Gastroesophageal sphincter (tissue), 4 donors: Measurements from ENCODE around the gene XPOT. TPM values are rescaled to one million over a fixed set of nuclear protein-coding genes. Genes with fewer than 3 reads are reported as not detected.

Experiments
- ATAC-seq: fragments of 150-250 bp; one replicate; pipeline ENCODE4 v1.9.1; 2016; ENCODE audit warnings: mild to moderate bottlenecking, moderate library complexity
- H3K27ac ChIP-seq, 4 donors: fragments of 200-600 bp; sonication (generic) in 3 of 4; 1 replicate in 3 of 4; 2 replicates in 1 of 4; pipeline ENCODE4 v1.5.1; 2016 to 2019
- H3K27me3 ChIP-seq: fragments of 200-600 bp; sonication (generic); one replicate; pipeline ENCODE4 v1.5.1; 2019
- H3K36me3 ChIP-seq, 2 donors: fragments of 200-600 bp; sonication (generic); one replicate each; pipeline ENCODE4 v1.5.1; 2019; ENCODE audit warnings: control low read depth in 1 of 2
- H3K4me1 ChIP-seq, 3 donors: fragments of 200-600 bp; sonication (generic); 1 replicate in 2 of 3; 2 replicates in 1 of 3; pipeline ENCODE4 v1.5.1; 2016 to 2019; ENCODE audit warnings: control low read depth in 2 of 3
- H3K4me3 ChIP-seq, 2 donors: fragments of 200-600 bp; sonication (generic); one replicate each; pipeline ENCODE4 v1.5.1; 2019; ENCODE audit warnings: mild to moderate bottlenecking in 1 of 2, moderate library complexity in 1 of 2
- H3K9me3 ChIP-seq, 3 donors: fragments of 200-600 bp; sonication (generic); one replicate each; pipeline ENCODE4 v1.5.1; 2017 to 2019; ENCODE audit warnings: control low read depth in 2 of 3
- CTCF ChIP-seq, 4 experiments: fragments of 200-600 bp in 2 of 4; fragments of 450-650 bp in 2 of 4; sonication (generic) in 1 of 4; IDR thresholded peaks; one replicate each; pipeline ENCODE4 v1.5.1; 2017 to 2019; ENCODE audit warnings: antibody characterized with exemption in 4 of 4, mild to moderate bottlenecking in 2 of 4, moderate library complexity in 2 of 4
- EP300 ChIP-seq: sonication (generic); formaldehyde crosslinking; IDR thresholded peaks from one replicate; pipeline ENCODE4 v1.6.1; 2017; ENCODE audit warnings: antibody characterized with exemption, mild to moderate bottlenecking
- POLR2A ChIP-seq, 2 donors: fragments of 450-650 bp; IDR thresholded peaks; one replicate each; pipeline ENCODE4 v1.6.1; 2017; ENCODE audit warnings: antibody characterized with exemption in 2 of 2, mild to moderate bottlenecking in 2 of 2, moderate library complexity in 1 of 2
- POLR2AphosphoS5 ChIP-seq: sonication (generic); formaldehyde crosslinking; IDR thresholded peaks from one replicate; pipeline ENCODE4 v1.6.1; 2017; ENCODE audit warnings: antibody characterized with exemption
- WGBS, 2 donors: methylation state at CpG; one replicate each; pipeline ENCODE4 v1.1.5; 2018; ENCODE audit warnings: low coverage in 1 of 2; 5-methylcytosine and 5-hydroxymethylcytosine counted together
- total RNA-seq, 4 donors: library from RNA; depleted of rRNA; stranded (reverse); fragments of >200 nt; gene quantifications; one replicate each; pipeline ENCODE4 v1.1.0, GENCODE V29; 2016

XPOT gene
- total RNA-seq, 4 donors from 2014 or later = 26.4 to 37.2 (median 32.5) TPM

GRCh38 chr12:64395739-64396138 is 8.5 kb upstream of the XPOT start:
- WGBS, 2 donors = 40 to 51% methylated on average over 2 of the region's 2 CpGs
- H3K36me3 ChIP-seq = no peaks in the 10 kb centered on the region
- H3K4me3 ChIP-seq = no peak overlapping the region
- no peak overlapping the region for H3K27ac ChIP-seq
- no peak for ATAC-seq
- peaks cover 0 to under 1% (median 0%) of the 10 kb centered on the region in 3 donors for H3K4me1 ChIP-seq
- TF ChIP-seq POLR2A (IDR thresholded peaks at IDR 0.05) (no peak), EP300 (no peak), POLR2AphosphoS5 (no peak), CTCF (IDR thresholded peaks at IDR 0.05) (no peak)
- no peaks in the 10 kb centered on the region for H3K9me3 ChIP-seq
- peaks cover 31% of the 10 kb centered on the region for H3K27me3 ChIP-seq

GRCh38 chr12:64400041-64400440 is 4.2 kb upstream of the XPOT start:
- TF ChIP-seq CTCF (IDR thresholded peaks at IDR 0.05) = no peak
- no peak for TF ChIP-seq POLR2A (IDR thresholded peaks at IDR 0.05)
- no peak for TF ChIP-seq POLR2AphosphoS5
- TF ChIP-seq EP300 = no peak
- 22 to 55% methylated on average over 4 of the region's 4 CpGs for WGBS, 2 donors
- Histone ChIP-seq H3K4me3 (no peak overlapping the region), H3K9me3 (no peaks in the 10 kb centered on the region), H3K27me3 (no peaks in the 10 kb centered on the region), H3K27ac (no peak overlapping the region), H3K4me1 (peaks cover 0 to 6% (median 0%) of the 10 kb centered on the region in 3 donors), H3K36me3 (no peaks in the 10 kb centered on the region)
- no peak for ATAC-seq

GRCh38 chr12:64402181-64402580 is 2.0 kb upstream of the XPOT start:
- Histone ChIP-seq H3K4me3 (no peak overlapping the region), H3K27ac (no peak overlapping the region), H3K27me3 (no peaks in the 10 kb centered on the region), H3K9me3 (no peaks in the 10 kb centered on the region), H3K4me1 (peaks cover 3 to 25% (median 5%) of the 10 kb centered on the region in 3 donors), H3K36me3 (no peaks in the 10 kb centered on the region)
- TF ChIP-seq POLR2A (IDR thresholded peaks at IDR 0.05) = no peak
- TF ChIP-seq POLR2AphosphoS5 = no peak
- no peak for TF ChIP-seq EP300
- no peak for TF ChIP-seq CTCF (IDR thresholded peaks at IDR 0.05)
- 83 to 92% methylated on average over 3 of the region's 5 CpGs for WGBS, 2 donors
- ATAC-seq = no peak

- H3K4me3 ChIP-seq = peak overlapping the region; percentile 80 to 95
- H3K27ac ChIP-seq = peak overlapping the region; percentile 84 to 99 (median 98)
- 0 to 2% methylated on average over 1 to 9 of the region's 78 CpGs for WGBS, 2 donors
- H3K27me3 ChIP-seq = no peaks in the 10 kb centered on the region
- H3K4me1 ChIP-seq = peaks cover 3 to 29% (median 5%) of the 10 kb centered on the region in 3 donors
- H3K9me3 ChIP-seq = no peaks in the 10 kb centered on the region
- TF ChIP-seq POLR2AphosphoS5 (peak; percentile 16), EP300 (no peak), POLR2A (IDR thresholded peaks at IDR 0.05) (peak; percentile 65 to 89)
- ATAC-seq = peak; percentile 41
- H3K36me3 ChIP-seq = no peaks in the 10 kb centered on the region
These were observed 471 bp downstream of the XPOT start for GRCh38 chr12:64404470-64405256.

- no peak for TF ChIP-seq POLR2AphosphoS5
- peaks cover 0 to 25% of the 10 kb centered on the region in 2 donors for H3K36me3 ChIP-seq
- WGBS, 2 donors = 84% methylated on average over 7 of the region's 9 CpGs
- no peak for ATAC-seq
- H3K27me3 ChIP-seq = no peaks in the 10 kb centered on the region
- no peak overlapping the region for H3K4me3 ChIP-seq
- H3K4me1 ChIP-seq = peaks cover 3 to 29% (median 5%) of the 10 kb centered on the region in 3 donors
- no peaks in the 10 kb centered on the region for H3K9me3 ChIP-seq
- no peak overlapping the region for H3K27ac ChIP-seq
These were observed 3.4 kb downstream of the XPOT start for GRCh38 chr12:64407342-64408223.
